ENCODE results near the gene CLIP3.
"Not testable (repeated sequence)": the region's sequence is repeated elsewhere in the genome, so short reads cannot be mapped to it uniquely, and the experiment has no call there.

CLIP3 gene

DNA sequence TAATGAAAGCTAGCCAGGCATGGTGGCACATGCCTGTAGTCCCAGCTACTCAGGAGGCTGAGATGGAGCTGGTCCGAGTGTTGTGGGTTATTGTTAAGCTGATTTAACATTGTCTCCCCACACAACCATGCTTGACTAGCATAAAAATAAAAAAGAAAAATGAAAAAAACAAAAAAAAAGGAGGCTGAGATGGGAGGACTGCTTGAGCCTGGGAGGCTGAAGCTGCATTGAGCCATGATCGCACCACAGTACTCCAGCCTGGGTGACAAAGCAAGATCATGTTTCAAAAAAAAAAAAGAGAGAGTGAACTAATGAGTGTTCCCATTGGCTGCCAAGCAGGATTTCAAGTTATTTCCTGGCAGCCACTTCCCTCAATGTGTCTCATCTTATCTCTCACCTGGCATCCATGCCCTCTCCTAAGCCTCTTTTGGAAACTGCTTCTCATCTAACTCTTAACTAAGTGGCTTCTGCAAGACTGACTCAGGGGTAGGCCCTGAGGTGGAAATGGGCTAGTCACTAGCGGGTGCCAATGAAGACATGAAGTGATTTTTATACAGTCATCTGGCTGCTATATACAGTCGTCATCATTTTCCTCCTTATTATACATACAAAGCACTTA lies 16.5 kb upstream of the CLIP3 start:
- no peak for DNase-seq (ENCODE audit: insufficient read length, low spot score)
- no peak for FAIRE-seq

DNA sequence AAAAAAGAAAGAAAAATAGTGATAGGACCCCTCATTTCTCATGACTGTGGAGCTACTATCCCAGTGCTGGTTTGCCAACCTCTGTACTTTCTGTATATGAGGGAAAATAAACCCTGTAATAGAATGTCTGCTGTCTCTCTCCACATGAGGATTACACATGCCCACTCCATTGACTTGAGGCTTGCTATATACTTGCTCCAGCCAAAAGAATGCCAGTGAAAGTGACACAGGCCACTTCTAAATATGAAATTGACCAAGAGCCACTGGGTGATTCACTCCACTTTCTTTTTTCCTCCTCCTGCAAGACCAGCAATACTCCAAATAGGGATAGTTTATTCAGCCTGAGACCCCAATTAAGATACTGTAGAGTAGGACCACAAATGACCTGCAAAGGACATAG lies 15.2 kb upstream of the CLIP3 start:
- no peak for FAIRE-seq
- DNase-seq (ENCODE audit: insufficient read length, low spot score): no peak

DNA sequence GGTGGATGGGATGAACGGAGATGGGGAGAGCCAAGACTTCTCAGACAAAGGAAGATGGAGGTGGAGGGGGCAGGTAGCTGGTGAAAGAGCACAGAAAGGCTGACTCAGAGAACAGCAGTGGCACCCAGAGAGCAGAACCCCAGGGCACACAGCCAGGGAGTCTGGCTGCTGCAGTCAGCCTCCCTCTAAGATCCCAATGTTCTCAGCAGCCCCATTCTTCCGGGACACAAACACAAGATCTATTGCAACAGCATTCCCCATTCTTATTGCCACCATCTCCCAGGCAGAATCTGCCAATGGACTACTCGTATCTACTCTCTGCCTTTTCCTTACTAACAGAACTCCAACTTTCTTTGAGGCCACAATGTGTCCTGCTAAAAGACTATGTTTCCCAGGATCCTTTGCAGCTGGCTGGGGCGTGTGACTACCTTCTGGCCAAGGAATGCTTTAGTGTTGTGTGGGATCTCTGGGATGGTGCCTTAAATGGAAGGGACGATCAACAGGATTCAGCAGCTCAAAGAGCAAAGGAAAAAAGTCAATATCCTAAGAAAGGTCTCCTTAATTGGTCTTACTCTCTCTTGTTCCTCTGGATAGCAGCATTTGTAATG lies 13.9 kb upstream of the CLIP3 start:
- no peak for DNase-seq (ENCODE audit: insufficient read length, low spot score)
- FAIRE-seq: no peak

DNA sequence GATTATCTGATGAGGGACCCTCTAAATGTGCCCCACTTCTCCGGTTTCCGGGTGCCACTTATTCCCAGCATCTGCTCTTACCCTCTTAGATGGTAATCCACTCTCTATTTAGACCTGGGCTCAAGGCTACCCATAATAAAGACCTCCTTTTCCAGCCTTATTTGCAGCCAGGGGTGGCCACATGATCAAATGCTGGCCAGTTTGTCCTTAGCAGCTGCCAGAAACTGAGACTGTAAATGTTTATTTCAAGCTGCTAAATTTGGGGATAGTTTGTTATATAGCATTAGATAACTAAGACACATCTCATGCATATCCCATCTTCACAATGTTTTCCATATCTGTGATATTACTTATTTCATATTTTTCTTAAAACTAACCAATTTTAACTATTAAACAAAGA lies 11.3 kb upstream of the CLIP3 start:
- no peak for DNase-seq (ENCODE audit: insufficient read length, low spot score)
- no peak for FAIRE-seq

DNA sequence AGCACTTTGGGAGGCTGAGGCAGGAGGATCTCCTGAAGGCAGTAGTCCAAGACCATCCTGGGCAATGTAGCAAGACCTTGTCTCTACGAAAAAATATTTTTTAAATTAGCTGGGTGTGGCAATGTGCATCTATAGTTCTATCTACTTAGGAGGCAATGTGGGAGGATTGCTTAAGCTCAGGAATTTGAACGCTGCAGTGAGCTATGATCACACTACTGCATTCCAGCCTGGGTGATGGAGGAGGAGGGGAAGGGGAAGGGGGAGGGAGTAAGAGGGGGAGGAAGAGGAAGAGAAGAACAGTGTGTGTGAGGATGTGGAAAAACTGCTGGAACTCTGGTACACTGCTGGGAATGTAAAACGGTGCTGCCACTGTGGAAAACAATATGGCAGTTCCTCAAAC lies 9.2 kb upstream of the CLIP3 start:
- DNase-seq (ENCODE audit: insufficient read length, low spot score) (no peak), FAIRE-seq (no peak)

DNA sequence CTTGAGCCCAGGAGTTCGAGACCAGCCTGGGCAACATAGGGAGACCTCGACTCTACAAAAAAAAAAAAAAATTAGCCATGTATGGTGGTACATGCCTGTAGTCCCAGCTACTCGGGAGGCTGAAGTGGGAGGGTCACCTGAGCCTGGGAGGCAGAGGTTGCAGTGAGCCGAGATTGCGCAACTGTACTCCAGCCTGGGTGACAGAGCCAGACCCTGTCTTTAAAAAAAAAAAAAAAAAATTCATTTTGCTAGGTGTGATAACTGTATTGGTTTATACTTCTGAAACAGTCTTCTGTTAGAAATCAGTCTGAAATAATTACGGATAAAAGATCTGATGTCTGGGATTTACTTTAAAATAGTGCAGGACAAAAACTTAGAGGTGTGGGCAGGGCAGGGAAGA lies 8.4 kb upstream of the CLIP3 start:
- DNase-seq (ENCODE audit: insufficient read length, low spot score); FAIRE-seq: not testable (repeated sequence)

DNA sequence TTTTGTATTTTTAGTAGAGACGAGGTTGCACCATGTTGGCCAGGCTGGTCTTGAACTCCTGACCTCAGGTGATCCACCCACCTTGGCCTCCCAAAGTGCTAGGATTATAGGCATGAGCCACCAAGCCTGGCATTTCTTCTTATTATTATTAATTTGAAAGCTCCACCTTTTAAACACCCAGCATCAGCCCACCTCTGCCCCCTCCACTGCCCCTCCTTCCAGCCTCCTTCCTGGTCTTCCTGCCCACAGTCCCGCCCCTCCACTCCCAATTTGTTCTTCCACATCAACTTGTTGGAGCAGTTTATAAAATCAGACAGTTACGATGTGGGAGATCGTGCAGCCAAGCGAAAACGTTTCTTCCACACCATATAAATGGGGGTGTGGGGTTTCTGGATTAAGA lies 7.8 kb upstream of the CLIP3 start:
- FAIRE-seq: no peak
- no peak for DNase-seq (ENCODE audit: insufficient read length, low spot score)

DNA sequence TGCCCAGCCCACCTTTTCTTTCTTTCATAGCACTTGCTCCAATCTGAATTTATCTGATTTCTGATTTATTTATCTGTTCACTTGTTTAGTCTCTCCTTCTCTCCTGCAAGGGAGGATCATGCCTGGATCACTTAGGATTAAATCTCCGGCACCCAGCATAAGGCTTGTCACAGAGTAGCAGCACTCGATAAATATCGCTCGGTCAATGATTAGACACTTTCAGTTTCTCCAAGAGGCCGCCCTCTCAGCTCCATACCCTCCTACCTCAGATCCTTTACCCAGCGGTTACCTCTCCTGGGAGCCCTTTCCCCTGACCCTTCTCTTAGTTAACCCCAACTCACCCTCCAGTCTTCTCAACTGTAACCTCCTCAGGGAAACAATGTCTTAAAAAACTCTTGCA lies 1.4 kb downstream of the CLIP3 start:
- FAIRE-seq: no peak
- DNase-seq (ENCODE audit: insufficient read length, low spot score): no peak

DNA sequence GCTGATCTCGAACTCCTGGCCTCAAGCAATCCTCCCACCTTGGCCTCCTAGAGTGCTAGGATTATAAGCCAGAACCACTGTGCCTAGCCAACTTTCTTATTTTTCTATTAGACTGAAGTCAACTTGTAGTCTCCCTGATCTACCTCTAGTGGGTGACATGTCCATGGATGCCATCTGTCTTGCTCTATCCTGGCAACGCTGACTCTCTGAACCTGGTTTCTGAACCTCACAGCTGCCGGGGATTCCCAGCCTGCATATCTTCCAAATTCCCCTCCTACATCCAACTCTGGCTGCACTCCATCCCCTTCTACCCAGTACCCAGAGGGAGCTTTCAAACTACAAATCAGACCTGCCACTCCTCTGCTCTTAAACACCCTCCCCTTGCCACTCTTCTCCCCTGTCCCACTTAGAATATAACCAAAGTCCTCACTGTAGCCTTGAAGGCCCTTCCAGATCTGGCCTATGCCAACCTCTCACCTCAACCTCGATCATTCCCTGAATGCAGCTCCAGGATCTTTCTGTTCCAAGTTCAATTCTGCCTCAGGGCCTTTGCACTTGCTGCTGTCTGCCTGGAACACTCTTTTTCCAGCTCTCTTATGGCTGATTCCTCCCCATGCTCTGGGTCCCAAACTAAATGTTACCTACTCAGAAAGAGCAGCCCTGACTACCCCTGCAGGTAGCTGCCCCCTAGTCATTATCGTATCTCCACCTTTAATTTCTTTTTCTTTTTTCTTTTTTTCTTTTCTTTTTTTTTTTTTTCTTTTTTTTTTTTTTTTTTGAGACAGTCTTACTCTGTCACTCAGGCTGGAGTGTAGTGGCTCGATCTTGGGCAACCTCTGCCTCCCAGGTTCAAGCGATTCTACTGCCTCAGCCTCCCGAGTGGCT lies 2.2 kb downstream of the CLIP3 start:
- DNase-seq (ENCODE audit: insufficient read length, low spot score): no peak
- FAIRE-seq: no peak

DNA sequence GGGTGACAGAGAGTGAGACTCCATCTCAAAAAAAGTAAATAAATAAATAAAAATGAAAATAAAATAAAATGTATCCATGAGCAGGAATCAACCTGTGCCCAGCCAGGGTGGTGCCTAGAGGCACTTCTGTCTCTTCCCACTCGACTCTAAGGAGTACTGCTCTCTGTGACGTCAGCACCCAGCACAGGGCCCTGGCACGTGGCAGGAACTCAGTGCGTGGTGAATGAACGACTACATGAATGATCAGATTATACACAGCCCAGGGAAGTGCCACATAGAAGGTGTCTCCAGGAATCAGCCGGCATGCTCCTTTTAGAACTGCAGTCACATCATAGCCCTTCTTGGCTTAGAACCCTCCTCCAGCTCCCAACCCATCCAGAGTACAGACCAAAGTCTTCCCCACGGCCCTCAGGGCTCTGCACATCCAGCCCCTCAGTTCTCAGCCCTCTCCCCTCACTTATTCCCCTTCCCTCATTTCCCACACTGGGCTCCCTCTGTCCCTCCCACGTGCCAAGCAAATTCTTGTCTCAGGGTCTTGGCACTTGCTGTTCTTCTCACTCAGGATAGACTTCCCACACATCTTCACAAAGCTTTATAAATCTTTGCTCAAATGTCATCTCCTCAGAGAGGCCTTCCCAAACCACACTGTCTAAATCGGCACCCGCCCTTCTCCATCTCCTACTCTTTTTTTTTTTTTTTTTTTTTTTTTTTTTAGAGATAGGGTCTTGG lies 4.2 kb downstream of the CLIP3 start:
- no peak for DNase-seq (ENCODE audit: insufficient read length, low spot score)
- no peak for FAIRE-seq

DNA sequence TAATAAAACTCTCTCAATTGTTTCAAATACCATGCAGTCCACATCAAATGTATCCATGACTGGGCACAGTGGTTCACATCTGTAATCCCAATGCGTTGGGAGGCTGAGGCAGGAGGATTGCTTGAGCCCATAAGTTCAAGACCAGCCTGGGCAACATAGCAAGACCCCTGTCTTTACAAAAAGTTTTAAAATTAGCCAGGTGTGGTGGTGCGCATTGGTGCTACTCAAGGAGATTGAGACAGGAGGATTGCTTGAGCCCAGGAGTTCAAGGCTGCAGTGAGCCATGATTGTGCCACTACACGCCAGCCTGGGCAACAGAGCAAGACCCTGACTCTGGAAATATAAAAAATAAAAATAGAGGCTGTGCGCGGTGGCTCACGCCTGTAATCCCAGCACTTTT lies 5.0 kb downstream of the CLIP3 start:
- FAIRE-seq (no peak), DNase-seq (ENCODE audit: insufficient read length, low spot score) (no peak)

DNA sequence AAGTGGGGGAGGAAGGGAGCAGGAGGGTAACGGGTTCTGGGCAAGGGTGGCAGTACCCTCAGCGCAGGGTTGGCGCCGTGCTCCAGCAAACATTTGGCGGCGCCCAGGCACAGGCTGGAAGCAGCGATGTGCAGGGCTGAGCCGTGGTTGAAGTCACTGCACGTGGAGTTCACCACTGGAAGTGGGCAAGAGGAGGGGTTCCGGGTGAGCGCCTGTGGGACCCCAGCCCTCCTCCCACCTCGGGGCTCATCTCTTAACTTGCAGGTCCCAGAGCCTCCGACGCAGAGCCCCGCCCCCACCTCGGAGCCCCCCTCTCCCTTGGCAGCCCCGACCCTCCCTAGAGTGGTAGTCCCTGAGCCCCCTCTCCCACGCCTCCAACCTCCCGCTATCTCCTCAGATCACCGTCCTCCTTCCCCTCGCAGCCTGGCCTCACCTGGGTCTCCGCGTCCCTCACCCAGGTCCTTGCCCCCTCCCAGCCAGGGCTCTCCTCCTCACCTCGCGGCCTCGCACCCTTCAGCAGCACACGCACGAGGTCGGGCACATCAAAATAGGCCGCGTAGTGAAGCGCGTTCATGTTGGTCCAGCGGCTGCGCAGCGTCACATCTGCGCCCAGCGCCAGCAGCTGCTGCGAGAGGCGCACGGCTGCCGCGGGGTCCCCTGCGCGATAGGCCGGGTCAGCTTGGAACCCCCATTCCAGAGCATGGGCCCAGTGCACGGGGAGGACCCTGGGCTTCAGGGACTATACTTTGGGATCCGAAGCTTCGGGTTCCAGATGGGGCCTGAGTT lies 6.4 kb downstream of the CLIP3 start:
- no peak for FAIRE-seq

DNA sequence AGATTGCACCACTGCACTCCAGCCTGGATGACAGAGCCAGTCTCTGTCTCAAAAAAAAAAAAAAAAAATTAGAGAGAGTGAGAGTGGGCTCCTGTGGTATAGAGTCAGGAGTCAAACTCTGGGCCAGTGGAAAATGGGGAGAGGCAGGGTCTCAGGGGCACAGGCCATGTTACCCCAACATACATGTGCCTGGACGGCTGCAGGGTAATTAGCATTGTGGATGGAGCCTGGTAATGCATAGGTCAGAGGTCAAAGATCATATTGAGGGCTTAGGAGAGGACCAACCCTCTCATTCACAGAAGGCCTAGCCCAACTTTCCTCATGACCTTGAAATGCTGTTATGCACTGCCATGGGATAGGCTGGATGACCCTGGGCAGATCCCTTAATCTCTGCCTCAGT lies 7.1 kb downstream of the CLIP3 start:
- DNase-seq (ENCODE audit: insufficient read length, low spot score): no peak
- FAIRE-seq: no peak

More for the DNA sequence above, 6.4 kb downstream of the CLIP3 start:
- DNase-seq (ENCODE audit: insufficient read length, low spot score): no peak

DNA sequence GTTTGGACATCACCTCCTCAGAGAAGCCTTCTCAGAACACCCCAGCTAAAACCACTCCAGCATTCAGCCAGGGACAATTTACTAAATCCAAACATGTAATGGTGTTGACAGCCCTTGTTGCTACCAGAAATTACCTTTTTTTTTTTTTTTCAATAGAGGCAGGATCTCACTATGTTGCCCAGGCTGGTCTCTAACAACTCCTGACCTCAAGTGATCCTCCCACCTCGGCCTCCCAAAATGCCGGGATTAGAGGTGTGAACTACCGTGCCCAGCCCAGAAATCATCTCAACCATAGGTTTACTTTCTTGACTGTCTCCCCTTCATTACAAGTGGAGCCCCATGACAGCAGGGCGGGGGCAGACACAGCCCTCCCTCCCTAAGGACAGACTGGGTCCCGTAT lies 9.2 kb downstream of the CLIP3 start:
- FAIRE-seq: no peak
- DNase-seq (ENCODE audit: insufficient read length, low spot score): no peak

DNA sequence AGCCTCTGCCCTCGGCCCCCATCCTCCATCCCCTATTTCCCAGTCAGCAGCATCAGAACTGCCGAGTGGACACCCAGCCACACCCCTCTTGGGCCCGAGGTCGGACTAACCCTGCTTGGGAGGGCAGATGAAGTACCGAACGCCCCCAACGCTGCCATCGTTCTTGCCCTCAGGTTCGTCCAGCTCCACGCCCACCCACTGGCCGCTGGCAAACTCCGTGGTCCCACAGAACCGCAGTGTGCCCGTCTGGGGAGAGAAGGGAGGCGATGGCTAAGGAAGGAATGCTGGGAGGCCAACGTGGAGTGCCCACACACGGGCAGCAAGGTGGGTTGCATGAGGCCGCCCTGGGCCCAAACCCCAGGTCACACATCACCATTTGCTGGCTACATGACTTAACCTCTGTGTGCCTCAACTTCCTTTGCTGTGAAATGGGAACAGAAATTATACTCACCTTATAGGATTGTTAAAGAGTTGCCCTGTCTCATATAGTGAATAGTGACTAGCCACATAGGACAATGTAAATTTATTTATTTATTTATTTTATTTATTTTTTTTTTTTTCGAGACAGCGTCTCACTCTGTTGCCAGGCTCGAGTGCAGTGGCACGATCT lies 13.5 kb downstream of the CLIP3 start:
- DNase-seq (ENCODE audit: insufficient read length, low spot score): no peak
- no peak for FAIRE-seq

DNA sequence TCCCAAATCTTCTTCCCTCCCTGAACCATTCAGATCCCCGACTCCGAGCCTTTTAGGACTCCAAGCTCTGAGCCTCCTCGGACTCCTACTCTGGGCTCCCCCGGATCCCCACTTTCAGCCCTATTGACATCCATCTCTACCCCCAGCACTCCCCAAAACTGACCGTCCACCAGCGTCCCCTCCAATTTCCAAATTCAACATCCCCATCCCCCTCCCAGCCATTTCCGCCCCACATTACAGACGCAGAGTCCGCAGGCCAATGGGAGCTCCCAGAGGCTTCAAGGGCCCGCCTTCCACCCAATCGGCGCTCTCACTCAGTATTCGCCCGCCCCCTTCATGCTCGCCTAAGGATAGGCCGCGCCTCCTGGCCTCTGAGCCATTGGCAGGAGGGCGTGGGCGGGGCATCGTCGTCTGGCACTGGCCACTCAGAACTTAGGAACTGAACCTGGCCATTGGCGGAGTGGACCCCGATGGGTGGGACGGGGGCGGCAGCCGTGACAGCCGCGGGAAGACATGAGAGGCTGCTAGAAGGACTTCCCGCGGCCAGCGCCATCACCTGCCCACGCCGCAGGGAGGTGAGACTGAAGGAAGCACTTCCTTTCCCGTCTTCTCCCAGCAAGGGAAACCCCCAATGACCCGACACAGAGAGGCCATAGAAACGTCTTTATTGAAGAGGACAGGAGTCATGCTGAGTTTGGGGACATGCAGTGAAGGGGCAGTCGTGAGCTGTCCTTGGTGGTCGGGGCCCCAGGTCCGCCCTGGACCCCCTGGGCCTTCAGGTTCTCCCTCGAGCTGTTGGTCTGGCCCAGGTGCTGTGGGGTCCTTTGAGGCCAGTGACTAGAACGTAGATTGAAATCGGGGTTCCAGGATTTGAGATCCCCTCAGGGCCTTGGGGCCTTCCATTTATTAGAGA lies 18.4 kb downstream of the CLIP3 start, which contains the start of gene ALKBH6:
TSS of gene ALKBH6 (minus strand) at position 202 of the 913 bp plus-strand sequence. CDS start 816 bp downstream, outside the sequence.
- DNase-seq (ENCODE audit: insufficient read length, low spot score): peak; percentile 99
- FAIRE-seq: peak; percentile 100

DNA sequence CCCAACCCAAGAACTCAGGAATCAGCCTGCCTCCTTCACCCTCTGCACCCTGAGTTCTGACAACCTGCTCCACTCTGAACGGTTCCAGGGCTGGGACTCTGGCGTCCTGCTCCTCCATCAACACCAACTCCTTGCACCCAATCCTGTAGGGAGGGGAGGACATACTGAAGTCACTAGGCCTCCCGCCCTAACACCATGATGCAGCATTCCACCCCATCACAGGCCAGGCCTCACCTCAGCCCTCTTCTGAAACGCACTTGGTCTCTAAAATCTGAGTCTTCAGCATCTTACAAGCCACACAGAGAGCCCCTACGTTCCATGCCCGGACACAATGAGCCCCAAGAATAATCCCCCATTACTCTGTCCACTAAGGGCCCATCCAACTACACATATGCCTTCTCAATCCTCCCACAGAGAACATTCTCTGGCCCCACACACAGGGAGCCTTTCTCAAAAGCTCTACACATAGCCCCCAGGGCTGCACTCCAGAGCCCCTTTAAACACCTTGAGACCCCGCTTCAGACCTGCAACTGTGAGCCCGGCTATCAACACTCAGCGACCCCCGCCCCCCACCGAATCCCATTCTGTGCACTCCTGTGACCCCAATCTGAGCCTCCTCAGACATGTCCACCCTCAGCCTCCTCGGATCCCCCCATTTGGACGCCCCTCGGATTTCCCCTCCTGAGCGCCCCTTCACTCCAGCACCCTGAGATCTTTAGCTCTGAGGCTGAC lies 19.2 kb downstream of the CLIP3 start:
- FAIRE-seq (no peak), DNase-seq (ENCODE audit: insufficient read length, low spot score) (no peak)

DNA sequence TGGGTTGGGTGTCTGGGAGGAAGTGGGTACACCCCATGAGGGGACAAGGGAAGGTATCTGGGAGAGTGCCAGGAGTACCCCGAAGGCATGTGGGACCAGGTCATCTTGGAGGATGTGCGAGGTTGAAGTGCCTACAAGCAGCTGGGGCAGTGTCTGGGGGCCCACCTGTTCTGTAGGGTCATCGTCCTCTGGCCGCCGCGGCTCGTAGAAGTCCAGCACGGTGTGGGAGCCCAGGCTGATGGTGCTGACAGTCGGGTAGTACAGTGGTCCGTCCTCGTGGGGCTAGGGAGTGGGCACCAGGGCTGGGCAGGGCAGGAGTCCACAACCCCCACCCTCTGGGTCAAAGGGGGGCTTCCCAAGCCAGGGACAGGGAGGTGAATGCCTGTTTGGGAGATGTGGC lies 22.3 kb downstream of the CLIP3 start:
- DNase-seq (ENCODE audit: insufficient read length, low spot score) (no peak), FAIRE-seq (no peak)

Data from GM19239 (cell line).